ENCODE data around the gene LARGE1. TPM values are rescaled to one million over a fixed set of nuclear protein-coding genes. Genes with fewer than 3 reads are reported as not detected.

Gene LARGE1
- total and polyA plus RNA-seq, 5 donors, result 23.8 to 100.0 (median 73.1) TPM

DNA sequence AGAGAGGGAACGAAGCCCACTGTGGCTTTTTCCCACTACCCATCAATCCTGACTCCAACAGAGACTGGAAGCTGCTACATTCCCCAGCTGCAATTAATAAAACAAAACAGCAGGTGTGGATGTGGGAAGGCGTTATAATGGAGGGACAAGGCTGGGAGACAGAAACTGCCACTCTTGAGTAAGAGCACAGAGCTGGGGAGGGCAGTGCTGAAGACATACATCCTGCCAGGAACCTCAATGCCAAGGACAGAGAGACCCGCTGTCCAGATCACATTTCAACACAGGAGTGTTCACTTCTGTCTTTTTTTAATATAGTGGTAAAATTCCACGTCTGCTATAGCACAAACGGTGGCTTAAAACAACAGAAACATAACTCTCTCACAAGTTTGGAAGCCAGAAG, 94.5 kb downstream of the LARGE1 start:
- peaks cover 17% of the 10 kb centered on the region for H3K4me1 ChIP-seq (ENCODE audit: control insufficient read depth, insufficient read depth, low read length)
- intact Hi-C loops (cut with DNase I), result no loop called here
- peak in 1 of 2 donors; percentile 54 for ATAC-seq

DNA sequence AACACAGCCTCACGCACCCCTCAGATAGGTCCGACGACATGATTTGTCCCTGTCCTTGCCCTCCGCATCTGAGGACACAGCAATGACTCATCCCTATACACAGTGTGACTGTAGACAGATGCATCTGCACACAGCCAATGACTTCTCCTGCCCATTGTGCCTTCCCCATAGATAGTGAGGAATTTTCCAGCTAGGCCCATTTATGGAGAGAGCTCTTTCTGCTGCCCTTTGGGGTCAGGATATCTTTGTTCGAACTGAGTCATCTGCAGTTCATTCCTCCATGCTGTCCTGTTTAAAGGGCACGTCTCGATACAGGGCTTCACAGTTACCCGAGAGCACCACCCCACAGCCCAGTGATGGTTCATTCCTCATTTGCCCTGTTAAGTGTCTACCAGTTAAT, 96.7 kb downstream of the LARGE1 start:
- Histone ChIP-seq H3K4me1 (ENCODE audit: control insufficient read depth, insufficient read depth, low read length) (peaks cover 22% of the 10 kb centered on the region), H3K27ac (ENCODE audit: low read length) (no peak overlapping the region), H3K9me3 (ENCODE audit: control insufficient read depth, low read length) (no peaks in the 10 kb centered on the region), H3K27me3 (ENCODE audit: control insufficient read depth, insufficient read depth) (no peaks in the 10 kb centered on the region), H3K4me3 (ENCODE audit: low read length) (no peak overlapping the region)
- intact Hi-C loops (cut with DNase I), result no loop called here
- ATAC-seq (peak; percentile 64 to 92), DNase-seq (peak in 1 of 3 donors; percentile 25)
- 62% methylated on average over 8 of the region's 8 CpGs for WGBS

More for the DNA sequence above, 94.5 kb downstream of the LARGE1 start:
- H3K4me3 ChIP-seq (ENCODE audit: low read length), result no peak overlapping the region
- 74% methylated on average over 5 of the region's 5 CpGs for WGBS
- no peak for DNase-seq
- H3K27ac ChIP-seq (ENCODE audit: low read length), result peak overlapping the region; percentile 23
- no peaks in the 10 kb centered on the region for H3K9me3 ChIP-seq (ENCODE audit: control insufficient read depth, low read length)
- no peaks in the 10 kb centered on the region for H3K27me3 ChIP-seq (ENCODE audit: control insufficient read depth, insufficient read depth)

DNA sequence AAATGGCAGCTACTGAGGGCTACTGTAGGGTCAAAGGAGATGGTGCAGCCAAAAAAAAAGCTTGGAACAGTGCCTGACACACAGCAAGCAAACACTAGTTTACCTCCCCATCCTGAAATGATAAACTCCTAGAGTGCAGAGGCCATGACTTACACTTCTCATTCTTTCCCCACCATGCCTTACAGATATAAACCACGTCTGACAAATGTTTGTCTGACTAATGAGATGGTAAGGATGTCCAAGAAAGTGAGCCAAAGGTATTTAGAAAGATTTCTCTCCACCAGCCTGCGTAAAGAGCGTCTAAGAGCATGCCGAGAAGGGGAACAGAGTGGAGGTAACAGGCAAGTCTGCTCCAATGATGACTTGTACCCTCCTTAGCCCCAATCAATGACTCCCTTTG, 99.0 kb downstream of the LARGE1 start:
- peaks cover 22% of the 10 kb centered on the region for H3K4me1 ChIP-seq (ENCODE audit: control insufficient read depth, insufficient read depth, low read length)
- peak overlapping the region; percentile 44 for H3K27ac ChIP-seq (ENCODE audit: low read length)
- DNase-seq, result no peak
- WGBS, result 76% methylated on average over 4 of the region's 4 CpGs
- intact Hi-C loops (cut with DNase I), result no loop called here
- H3K9me3 ChIP-seq (ENCODE audit: control insufficient read depth, low read length), result no peaks in the 10 kb centered on the region
- H3K27me3 ChIP-seq (ENCODE audit: control insufficient read depth, insufficient read depth), result no peaks in the 10 kb centered on the region
- H3K4me3 ChIP-seq (ENCODE audit: low read length), result no peak overlapping the region
- ATAC-seq, result no peak

DNA sequence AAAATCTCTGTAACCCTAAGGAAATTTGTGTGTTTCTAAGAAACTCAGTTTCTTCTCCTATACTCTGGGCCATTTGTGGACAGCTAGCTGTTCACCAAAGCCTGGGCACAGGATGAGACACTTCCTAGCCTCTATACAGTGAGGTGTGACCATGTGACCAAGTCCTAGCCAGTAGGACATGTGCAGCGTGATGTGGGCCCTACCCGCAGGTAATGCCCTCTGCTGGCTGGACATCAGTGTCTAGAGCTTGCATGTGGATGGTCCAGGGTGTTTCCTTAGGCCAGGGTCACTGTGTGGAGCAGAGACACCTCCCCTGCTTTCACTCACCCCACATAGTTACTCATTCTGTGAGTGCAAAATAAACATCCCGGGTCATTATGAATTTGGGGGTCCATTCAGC, 100.5 kb downstream of the LARGE1 start:
- Histone ChIP-seq H3K4me3 (ENCODE audit: low read length) (no peak overlapping the region), H3K4me1 (ENCODE audit: control insufficient read depth, insufficient read depth, low read length) (peaks cover 16% of the 10 kb centered on the region), H3K9me3 (ENCODE audit: control insufficient read depth, low read length) (no peaks in the 10 kb centered on the region), H3K27ac (ENCODE audit: low read length) (no peak overlapping the region), H3K27me3 (ENCODE audit: control insufficient read depth, insufficient read depth) (no peaks in the 10 kb centered on the region)
- no peak for DNase-seq
- intact Hi-C loops (cut with DNase I), result loop anchor here in 1 of 4 donors (10.0 kb wide), 1 partner anchor 95 kb away; no protein-coding TSS in a partner anchor
- ATAC-seq, result no peak
- 93% methylated on average over 3 of the region's 3 CpGs for WGBS

DNA sequence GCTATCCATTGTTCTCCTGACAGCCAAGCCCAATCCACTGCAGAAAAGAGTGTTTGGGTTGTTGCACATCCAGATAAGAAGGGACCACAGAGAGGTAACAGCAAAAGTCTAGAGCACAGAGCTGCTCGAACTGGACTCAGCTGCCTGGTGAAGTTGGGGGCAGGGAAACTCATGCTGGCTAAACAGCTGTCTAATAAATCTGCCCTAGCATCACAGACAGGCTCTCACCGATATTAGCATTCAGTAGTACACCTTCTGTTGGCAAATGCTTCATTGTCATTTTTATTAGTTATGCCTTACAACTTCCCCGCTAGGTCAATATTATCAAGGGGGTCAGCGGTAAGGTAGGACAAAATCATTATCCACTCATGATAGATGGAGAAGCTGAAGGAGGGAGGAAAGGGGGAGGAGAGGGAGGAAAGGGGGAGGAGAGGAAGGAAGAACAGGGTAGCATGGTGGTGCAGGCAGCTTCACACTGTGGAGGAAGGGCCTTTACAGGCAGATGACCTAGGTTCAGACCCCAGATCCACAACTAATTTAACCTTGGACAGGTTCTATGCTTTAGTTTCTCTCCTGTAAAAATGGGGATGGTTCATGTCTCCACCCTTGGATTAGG, 102.7 kb downstream of the LARGE1 start:
- ATAC-seq (no peak), DNase-seq (no peak)
- Histone ChIP-seq H3K9me3 (ENCODE audit: control insufficient read depth, low read length) (no peaks in the 10 kb centered on the region), H3K4me3 (ENCODE audit: low read length) (no peak overlapping the region), H3K4me1 (ENCODE audit: control insufficient read depth, insufficient read depth, low read length) (peaks cover 10% of the 10 kb centered on the region), H3K27ac (ENCODE audit: low read length) (no peak overlapping the region), H3K27me3 (ENCODE audit: control insufficient read depth, insufficient read depth) (no peaks in the 10 kb centered on the region)
- 90% methylated on average over 4 of the region's 4 CpGs for WGBS
- intact Hi-C loops (cut with DNase I), result loop anchor here in 1 of 4 donors (10.0 kb wide), 1 partner anchor 97 kb away; no protein-coding TSS in a partner anchor

DNA sequence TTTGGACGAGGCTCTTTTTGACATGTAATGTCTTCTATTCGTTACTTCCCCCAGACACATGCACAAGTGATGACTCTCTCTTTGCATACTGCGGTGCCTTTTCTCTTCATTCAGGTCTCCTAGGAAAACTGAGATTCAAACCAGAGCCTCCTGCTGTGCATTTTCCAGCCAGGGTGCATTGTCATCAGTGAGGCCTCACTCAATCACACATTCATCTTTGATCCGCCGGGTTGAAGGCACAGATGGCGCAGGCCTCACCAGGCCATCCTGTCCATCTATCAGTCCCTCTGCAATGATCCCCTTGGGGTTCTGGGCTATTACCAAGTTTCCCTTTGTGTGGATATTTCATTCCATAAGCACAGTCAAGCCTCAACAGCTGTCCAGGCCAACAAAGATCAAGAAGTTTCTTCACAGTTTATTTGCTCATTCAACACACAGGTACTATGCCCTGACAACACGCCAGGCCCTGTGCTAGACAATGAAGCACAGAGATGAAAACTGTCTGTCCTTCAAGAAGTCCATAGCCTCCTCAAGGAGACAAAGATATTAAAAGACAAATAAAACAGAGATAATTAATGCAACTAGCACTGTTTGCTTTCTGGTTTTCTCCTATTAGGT, 107.8 kb downstream of the LARGE1 start:
- peaks cover 10% of the 10 kb centered on the region for H3K4me1 ChIP-seq (ENCODE audit: control insufficient read depth, insufficient read depth, low read length)
- DNase-seq (no peak), ATAC-seq (no peak)
- H3K4me3 ChIP-seq (ENCODE audit: low read length), result no peak overlapping the region
- intact Hi-C loops (cut with DNase I), result loop anchor here in 1 of 4 donors (10.0 kb wide), 1 partner anchor 102 kb away; no protein-coding TSS in a partner anchor
- H3K27me3 ChIP-seq (ENCODE audit: control insufficient read depth, insufficient read depth), result no peaks in the 10 kb centered on the region
- WGBS, result 82% methylated on average over 7 of the region's 7 CpGs
- H3K27ac ChIP-seq (ENCODE audit: low read length), result no peak overlapping the region
- no peaks in the 10 kb centered on the region for H3K9me3 ChIP-seq (ENCODE audit: control insufficient read depth, low read length)

DNA sequence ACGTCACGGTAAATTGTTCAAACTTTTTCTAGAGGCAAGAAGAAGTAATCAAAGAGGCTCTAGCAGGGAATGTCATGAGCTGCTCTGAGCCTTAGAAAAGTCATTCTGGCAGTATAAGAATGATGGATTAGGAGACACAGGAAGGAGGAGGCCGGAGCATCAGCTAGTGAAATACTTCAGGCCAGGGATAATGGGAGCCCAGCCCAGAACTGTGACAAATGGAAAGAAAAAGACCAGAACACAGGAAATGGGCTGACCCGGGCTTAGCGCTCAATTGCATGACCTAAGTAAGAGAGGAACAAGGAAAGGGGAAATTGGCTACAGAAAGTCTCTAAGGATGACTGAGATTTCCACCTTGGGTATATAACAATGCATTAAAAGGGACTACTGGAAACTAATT, 108.6 kb downstream of the LARGE1 start:
- 32% methylated on average over 5 of the region's 5 CpGs for WGBS
- no peak overlapping the region for H3K27ac ChIP-seq (ENCODE audit: low read length)
- H3K4me1 ChIP-seq (ENCODE audit: control insufficient read depth, insufficient read depth, low read length), result peaks cover 10% of the 10 kb centered on the region
- ATAC-seq (peak; percentile 84 to 91), DNase-seq (peak; percentile 66 to 77 (median 69))
- H3K27me3 ChIP-seq (ENCODE audit: control insufficient read depth, insufficient read depth), result no peaks in the 10 kb centered on the region
- no peak overlapping the region for H3K4me3 ChIP-seq (ENCODE audit: low read length)
- no peaks in the 10 kb centered on the region for H3K9me3 ChIP-seq (ENCODE audit: control insufficient read depth, low read length)
- intact Hi-C loops (cut with DNase I), result loop anchor here in 1 of 4 donors (10.0 kb wide), 1 partner anchor 103 kb away; no protein-coding TSS in a partner anchor

DNA sequence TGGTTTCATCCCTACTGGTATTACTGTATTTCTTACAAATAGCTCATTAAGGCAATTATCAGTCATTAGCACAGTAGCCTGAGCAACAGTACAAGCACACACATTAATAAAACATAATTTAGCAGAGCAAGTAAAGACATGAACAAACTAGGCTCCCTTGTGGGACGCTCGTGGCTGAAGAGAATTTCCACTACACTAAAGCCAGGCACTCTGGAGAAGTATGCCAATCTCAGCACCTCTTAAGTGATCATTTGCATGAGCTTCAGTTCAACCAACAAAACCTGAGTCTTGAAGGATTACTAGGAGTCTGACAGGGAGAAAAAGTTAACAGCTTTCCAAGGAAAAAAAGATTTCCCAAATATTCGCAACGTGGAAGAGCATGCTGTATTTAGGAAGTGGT, 109.1 kb downstream of the LARGE1 start:
- Histone ChIP-seq H3K27me3 (ENCODE audit: control insufficient read depth, insufficient read depth) (no peaks in the 10 kb centered on the region), H3K27ac (ENCODE audit: low read length) (no peak overlapping the region), H3K4me3 (ENCODE audit: low read length) (no peak overlapping the region), H3K9me3 (ENCODE audit: control insufficient read depth, low read length) (no peaks in the 10 kb centered on the region), H3K4me1 (ENCODE audit: control insufficient read depth, insufficient read depth, low read length) (peaks cover 10% of the 10 kb centered on the region)
- 47% methylated on average over 4 of the region's 4 CpGs for WGBS
- no peak for DNase-seq
- peak; percentile 36 to 40 for ATAC-seq
- intact Hi-C loops (cut with DNase I), result loop anchor here in 1 of 4 donors (10.0 kb wide), 1 partner anchor 104 kb away; no protein-coding TSS in a partner anchor

DNA sequence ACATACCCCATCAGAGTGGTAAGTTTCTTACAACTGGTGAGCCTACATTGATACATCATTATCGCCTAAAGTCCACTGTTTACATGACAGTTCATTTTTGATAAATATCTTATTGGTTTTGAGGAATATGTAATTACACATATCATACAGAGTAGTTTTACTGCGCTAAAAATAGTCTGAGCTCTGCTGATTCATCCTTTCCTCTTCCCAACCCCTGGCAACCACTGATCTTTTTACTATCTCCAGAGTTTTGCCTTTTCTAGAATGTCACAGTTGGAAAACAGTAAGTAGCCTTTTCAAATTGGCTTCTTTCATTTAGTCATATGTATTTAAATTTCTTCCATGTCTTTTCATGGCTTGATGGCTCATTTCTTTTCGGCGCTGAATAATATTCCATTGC, 112.8 kb downstream of the LARGE1 start:
- 92% methylated on average over 4 of the region's 4 CpGs for WGBS
- H3K9me3 ChIP-seq (ENCODE audit: control insufficient read depth, low read length), result no peaks in the 10 kb centered on the region
- no peak overlapping the region for H3K4me3 ChIP-seq (ENCODE audit: low read length)
- peaks cover 10% of the 10 kb centered on the region for H3K4me1 ChIP-seq (ENCODE audit: control insufficient read depth, insufficient read depth, low read length)
- DNase-seq, result no peak
- H3K27me3 ChIP-seq (ENCODE audit: control insufficient read depth, insufficient read depth), result no peaks in the 10 kb centered on the region
- H3K27ac ChIP-seq (ENCODE audit: low read length), result no peak overlapping the region
- no peak for ATAC-seq
- intact Hi-C loops (cut with DNase I), result no loop called here

DNA sequence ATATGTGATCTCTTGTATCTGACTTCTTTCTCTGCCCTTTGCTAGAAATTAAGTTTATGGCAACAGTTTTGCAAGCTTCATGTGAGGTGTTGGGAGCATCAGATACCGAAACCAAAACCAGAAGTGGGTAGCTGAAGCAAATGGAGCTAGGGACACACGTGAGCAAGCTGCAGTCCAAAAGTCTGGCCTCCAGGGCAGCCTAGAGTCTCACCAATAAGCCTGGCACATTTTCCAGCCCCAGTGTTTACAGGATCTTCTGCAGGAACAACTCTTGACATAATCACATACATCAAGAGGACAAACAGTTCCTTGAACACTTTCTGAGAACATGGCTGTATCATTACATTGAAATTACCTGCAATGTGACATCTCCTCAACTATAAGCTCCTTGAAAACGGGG, 114.1 kb downstream of the LARGE1 start:
- no peaks in the 10 kb centered on the region for H3K27me3 ChIP-seq (ENCODE audit: control insufficient read depth, insufficient read depth)
- H3K4me3 ChIP-seq (ENCODE audit: low read length), result no peak overlapping the region
- ATAC-seq (no peak), DNase-seq (no peak)
- 44% methylated on average over 3 of the region's 3 CpGs for WGBS
- no peaks in the 10 kb centered on the region for H3K4me1 ChIP-seq (ENCODE audit: control insufficient read depth, insufficient read depth, low read length)
- H3K9me3 ChIP-seq (ENCODE audit: control insufficient read depth, low read length), result no peaks in the 10 kb centered on the region
- intact Hi-C loops (cut with DNase I), result no loop called here
- H3K27ac ChIP-seq (ENCODE audit: low read length), result no peak overlapping the region

DNA sequence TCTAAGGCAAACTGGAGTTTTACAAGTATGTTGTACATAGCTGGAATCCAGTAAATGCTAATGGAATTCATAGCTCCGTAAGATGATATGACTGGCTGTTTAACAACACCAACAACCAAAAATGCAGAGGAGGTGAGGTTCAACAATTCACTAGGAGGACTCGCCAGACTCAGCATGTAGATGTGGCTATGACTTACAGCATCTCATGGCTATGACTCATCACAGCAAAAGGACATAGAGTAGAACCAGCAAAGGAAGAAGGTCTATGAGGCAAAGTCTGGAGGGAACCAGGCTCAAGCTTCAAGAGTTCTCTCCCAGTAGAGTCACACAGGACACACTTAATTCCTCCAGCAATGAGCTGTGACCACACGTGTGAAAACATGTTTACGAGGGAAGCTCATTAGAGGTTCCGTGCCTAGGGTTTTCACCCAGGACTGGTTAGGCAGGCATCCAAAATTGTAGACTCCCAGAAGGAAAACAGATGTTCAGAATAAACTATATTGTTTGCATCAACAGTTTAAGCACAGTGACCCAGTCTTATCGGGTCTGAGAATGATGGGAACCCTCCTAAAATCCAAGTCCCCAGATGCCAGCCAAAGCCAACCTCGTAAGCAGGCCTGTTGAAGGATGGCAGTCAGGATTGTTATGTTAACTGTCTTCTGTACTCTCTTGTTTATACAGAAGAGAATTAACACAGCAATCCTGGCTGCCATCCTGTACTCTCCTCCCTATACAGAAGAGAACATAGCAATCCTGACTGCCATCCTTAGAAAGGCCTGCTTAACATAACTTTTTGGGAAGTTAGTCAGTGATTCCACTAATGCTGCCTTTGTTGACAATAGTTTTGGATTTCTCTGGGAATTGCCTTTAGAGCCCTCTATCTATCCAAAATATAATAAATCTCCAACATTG, 116.6 kb downstream of the LARGE1 start:
- H3K27ac ChIP-seq (ENCODE audit: low read length), result no peak overlapping the region
- H3K4me3 ChIP-seq (ENCODE audit: low read length), result no peak overlapping the region
- H3K9me3 ChIP-seq (ENCODE audit: control insufficient read depth, low read length), result no peaks in the 10 kb centered on the region
- 73% methylated on average over 7 of the region's 7 CpGs for WGBS
- ATAC-seq (peak in 1 of 2 donors; percentile 62), DNase-seq (no peak)
- no peaks in the 10 kb centered on the region for H3K4me1 ChIP-seq (ENCODE audit: control insufficient read depth, insufficient read depth, low read length)
- intact Hi-C loops (cut with DNase I), result no loop called here
- H3K27me3 ChIP-seq (ENCODE audit: control insufficient read depth, insufficient read depth), result no peaks in the 10 kb centered on the region

Data from right cardiac atrium (tissue), 5 donors.